GM18517 (cell line): ENCODE data around the gene ACTN2.
"Not testable (repeated sequence)": the region's sequence is repeated elsewhere in the genome, so short reads cannot be mapped to it uniquely, and the experiment has no call there.

Experiments used
- ATAC-seq: cut with Tn5 transposase; IDR thresholded peaks from one replicate; pipeline ENCODE4 v1.9.1; 2021; ENCODE audit warnings: mild to moderate bottlenecking, moderate library complexity; ENCODE audit not compliant: unreplicated experiment

ACTN2 gene

DNA sequence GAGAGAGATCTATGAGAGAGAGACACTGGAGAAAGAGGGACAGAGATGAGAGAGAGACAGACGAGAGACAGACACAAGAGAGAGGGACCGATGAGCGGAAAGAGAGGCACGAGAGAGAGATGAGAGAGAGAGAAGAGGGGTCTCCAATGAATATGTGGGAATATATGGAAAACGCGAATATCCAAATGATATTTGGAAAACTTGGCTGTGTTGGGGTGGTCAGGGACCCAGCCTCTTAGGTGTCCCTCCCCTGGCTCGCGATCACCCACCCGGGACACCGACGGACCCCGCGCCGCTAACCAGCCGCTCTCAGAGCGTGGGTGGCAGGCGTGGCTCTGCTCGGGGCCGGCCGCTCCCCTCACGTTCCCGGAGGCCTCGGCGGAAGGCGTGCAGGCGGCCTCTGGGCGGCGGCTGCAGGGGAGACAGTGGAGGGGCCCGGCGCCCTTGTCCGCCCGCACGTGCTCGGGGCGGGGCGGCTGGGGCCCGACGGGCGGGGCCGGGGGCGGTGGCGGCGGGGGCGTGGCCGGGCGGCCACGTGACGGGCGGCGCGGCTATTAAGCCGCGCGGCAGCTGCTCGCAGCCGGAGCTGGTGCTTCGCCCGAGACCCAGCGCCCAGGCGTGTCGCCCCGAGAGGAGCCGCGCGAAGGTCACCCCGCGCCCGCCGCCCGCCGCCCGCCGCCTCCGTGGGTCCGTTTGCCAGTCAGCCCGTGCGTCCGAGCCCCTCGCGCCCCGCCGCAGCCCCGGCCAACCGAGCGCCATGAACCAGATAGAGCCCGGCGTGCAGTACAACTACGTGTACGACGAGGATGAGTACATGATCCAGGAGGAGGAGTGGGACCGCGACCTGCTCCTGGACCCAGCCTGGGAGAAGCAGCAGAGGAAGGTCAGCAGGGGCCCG, at the start of gene ACTN2:
Gene ACTN2 (plus strand): TSS at position 583 of the 898 bp plus-strand sequence. CDS start 175 bp downstream, at position 758.
- ATAC-seq, result peak; percentile 62

DNA sequence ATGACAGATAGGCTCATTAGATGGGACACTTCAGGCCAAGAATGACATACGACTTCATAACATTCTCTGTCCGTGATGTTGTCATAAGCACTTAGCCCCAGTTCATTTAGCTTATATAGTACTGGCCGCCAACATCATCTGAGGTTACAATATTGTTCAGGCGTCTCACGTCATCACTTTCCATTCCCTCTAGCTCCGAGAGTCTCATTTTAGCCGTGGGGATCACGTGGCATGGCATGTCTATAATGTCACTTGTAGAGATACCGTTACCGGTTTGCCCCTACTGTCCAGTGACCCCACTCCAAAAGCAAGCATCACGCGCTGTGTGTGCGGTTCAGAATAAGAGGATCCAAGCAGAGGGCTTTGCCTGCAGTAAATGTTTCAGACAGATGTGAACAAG, 47.4 kb upstream of the ACTN2 start:
- no peak for ATAC-seq

DNA sequence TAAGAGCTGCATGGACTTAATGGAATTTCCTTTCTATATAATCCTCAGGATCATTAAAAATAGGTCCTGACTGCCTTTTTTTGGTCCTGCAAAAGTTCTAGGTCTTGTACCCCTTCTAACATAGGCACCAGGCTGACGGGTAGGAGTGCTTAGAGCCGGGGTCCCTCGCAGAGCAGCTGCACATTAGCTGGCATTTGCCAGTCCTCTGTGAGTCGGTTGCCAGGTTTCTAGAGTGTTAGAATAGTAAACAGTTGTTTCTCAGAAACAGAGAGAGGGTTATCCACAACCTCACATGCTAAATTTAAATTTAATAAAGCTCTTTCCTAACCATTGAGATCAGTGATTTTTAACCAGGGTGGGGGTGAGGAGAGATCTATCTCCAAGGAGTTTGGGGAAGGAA, 46.6 kb upstream of the ACTN2 start:
- ATAC-seq, result no peak

DNA sequence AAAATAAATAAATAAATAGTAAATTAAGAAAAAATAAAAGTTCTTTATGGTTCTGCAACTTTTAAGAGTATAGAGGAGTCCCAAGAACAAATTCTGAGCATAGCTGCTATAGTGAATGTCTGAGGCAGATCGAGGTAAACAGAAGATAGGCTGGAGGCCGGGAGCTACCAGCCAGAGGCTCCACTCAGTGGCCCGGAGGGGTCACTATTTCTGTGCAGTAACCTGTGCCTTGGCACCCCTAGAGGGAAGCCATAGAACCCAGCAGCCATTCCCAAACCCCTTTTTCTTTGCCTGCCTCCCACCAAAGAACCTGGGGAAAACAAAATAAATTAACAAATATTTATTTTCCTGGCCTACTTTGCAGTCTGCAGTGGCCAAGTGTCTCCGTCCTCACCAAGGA, 43.5 kb upstream of the ACTN2 start:
- no peak for ATAC-seq

DNA sequence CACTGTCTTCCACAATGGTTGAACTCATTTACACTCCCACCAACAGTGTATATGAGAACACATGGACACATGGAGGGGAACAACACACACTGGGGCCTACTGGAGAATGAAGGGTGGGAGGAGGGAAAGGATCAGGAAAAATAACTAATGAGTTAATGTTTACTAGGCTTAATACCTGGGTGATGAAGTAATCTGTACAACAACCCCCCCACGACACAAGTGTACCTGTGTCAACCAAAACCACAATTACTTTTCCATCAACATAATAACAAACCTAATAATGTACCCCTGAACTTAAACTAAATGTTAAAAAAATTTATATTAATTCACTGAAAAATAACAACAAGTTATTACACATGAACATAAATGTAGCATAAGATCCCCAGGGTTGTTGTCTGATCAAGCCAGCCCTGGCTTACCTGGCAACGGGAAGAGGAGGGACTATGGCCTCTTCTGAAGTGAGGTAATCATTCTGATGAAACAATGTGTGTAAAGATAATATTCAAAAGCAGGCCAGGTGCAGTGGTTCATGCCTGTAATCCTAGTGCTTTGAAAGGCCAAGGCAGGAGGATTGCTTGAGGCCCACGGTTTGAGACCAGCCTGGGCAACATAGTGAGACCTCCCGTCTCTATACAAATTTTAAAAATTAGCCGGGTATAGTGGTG, 41.2 kb upstream of the ACTN2 start:
- no peak for ATAC-seq

DNA sequence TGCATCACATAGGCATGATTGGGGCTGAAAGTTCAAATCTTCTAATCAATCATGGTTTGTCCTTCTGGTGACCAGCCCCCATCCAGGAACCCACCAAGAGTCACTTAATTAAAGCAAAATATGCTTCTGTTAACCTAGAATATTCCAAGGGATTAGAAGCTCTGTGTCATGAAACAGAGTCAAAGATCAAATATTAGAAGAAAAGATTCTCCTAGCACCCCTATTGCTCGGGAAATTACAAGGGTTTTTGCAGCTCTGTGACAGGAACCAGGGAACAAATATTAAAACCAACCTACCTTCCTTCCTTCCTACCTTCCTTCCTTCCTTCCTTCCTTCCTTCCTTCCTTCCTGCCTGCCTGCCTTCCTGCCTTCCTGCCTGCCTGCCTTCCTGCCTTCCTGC, 31.8 kb upstream of the ACTN2 start:
- ATAC-seq, result no peak

DNA sequence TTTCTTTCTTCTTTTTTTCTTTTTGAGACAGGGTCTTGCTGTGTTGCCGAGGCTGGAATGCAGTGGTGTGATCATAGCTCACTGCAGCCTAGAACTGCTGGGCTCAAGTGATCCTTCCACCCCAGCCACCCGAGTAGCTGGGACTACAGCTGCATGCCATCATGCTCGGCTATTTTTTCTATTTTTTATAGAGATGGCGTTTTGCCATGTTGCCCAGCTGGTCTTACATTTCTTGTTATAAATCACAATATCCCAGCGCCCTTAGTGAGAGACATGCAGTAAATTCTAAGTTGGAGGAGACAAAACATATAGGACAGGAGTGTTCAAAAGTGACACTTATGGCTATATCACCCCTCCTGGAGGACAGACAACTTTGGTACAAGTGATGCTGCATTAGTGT, 31.3 kb upstream of the ACTN2 start:
- ATAC-seq, result no peak

DNA sequence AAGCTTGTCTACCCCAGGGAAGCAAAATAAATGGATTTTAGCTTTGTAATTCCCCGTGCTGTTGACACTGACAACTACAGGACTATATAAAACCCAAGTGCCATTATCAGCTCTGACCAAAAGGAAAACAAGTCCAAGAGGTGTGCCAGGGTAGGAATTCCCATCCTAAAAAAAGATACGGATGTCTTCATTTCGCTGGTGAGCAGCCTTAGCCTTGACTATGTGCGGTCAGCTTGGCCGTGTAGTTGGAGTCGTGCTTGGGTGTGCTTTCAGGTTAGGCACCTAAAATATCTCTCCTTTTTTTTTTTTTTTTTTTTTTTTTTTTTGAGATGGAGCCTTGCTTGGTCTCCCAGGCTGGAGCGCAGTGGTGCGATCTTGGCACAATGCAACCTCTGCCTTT, 28.9 kb upstream of the ACTN2 start:
- no peak for ATAC-seq

DNA sequence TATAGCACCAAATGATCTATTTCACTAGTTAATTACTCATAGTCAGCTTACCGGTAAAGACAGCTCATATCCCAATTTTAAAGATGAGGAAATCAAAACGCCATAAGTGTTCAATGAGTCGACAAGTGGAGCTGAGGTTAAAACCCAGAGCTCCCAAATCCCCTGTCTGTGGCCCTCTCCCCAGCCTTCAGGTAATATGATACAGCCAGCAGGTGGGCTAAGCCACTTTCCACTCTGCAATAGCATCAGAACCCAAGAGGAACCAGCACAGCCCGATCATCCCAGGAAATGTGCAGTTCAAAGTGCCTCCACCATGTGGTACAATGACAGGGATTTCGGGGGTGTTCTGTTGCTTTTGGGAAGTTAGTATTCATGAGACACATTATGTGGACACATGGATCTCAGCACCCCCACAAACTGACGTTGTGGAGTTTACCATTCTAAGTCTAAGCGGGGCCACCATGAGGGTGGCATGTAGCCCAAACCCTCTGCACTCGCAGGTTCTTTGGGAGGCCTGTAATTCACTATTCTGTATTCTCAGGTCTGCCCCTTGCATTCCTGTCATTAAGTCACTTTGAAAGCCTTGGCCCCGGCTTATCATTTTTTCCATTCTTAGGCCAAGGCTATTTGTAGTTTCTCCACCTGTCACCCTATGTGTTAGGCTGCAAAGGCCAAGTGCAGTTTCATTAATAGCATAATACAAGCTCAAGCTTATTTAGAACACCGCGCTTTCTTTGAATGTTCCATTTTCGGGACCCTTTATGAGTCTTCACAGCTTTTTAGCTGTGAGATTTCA, 26.3 kb upstream of the ACTN2 start:
- ATAC-seq, result no peak

DNA sequence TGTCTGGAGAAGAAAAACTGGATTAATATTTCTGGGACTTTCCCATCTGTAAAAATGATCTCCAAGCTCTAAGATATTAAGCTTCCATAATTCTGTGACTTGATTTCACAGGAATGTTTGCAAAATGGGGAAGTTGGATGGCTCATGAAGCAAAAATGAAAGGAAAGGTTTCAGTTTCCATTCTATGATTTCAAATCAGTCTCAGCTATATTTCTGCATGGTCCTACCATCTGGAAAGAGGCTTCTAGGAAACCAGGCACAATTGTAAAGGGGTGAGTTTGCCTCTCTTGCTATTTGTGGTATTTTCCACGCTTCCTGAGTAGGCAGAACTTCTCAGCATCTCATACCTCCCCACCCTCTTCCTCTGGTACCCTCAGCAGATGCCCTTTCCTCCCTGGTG, 22.4 kb upstream of the ACTN2 start:
- no peak for ATAC-seq

DNA sequence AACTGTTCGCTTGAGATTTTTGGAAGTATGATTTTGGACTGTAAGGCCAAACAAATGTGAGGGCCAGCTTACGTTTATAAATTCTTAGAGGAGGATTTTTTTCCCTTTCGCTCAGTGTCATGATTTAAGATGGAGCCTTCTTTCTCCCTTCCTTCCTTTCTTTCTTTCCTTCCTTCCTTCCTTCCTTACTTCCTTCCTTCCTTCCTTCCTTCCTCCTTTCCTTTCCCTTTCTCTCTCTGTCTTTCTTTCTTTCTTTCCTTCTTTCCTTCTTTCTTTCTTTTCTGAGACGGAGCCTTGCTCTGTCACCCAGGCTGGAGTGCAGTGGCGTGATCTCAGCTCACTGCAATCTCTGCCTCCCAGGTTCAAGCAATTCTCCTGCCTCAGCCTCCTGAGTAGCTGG, 17.4 kb upstream of the ACTN2 start:
- not testable (repeated sequence) for ATAC-seq

DNA sequence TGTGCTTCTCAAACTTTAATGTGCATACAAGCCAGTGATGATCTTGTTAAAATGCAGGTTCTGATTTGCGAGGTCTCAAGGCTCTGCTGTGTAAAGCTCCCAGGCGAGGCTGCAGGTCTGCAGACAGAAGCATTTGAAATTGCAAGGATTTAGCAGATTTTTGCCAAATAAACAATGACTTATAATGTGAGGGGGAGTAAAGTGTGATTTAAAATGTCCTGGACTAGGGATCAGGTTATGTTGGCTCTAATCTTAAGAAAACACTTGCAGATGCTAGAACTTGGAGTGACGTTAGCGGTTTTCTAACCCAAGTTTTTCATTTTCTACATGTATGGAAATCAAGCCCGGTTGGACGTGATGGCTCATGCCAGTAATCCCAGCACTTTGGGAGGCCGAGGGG, 16.2 kb upstream of the ACTN2 start:
- no peak for ATAC-seq

DNA sequence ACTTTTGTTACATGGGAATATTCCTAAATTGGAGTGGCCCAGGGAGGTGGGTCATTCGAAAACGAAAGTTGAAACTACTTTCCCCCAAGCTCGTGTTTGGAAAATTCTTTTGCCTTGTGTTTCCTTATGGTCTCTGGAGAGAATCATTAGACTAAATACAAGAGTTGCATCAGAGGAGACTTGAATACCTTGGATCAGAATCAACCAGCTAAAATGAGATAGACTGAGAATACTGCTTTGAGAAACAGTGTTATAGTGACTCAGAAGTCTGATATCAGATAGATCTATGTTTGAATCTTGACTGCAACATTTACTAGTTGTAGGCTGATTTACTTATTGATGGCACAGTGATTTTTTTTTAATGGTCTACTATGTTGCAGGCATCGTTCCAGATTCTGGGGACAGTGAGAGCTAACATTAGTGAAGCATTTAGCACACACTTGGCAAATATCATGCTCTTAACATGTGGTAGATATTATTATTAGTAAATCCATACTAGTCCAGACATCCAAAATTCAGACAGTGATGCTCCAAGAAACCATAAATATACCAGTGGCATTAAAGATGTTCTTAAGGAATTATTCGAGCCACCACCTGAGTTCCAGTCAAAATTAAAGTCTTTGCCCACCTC, 12.9 kb upstream of the ACTN2 start:
- ATAC-seq, result no peak

DNA sequence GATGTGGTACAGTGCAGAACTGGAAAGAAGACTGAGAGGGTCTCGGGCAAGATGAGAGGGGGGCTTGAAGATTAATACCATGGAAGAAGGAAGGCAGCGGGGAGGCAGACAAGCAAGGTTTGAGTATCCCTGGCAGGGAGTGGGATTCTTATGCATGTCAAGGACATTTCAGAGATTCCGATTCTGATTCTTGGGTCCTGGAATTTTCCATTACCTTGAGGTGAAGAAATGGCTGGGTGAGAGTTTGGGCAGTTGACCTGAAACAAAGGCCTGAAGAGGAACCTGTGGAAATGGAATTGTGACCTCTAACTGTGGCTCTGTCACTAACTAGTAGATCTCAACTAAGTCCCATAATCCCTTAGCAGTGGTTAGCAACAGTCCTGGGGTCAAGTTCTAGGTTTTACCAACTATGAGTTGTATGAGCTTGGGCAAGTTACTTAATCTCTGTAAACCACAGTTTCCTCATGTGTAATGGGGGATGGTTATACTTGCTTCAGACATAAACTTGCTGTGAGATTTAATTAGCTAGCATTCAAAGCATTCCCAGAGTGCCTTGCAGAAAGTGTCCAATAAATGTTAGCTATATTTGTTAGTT, 8.6 kb upstream of the ACTN2 start:
- no peak for ATAC-seq

DNA sequence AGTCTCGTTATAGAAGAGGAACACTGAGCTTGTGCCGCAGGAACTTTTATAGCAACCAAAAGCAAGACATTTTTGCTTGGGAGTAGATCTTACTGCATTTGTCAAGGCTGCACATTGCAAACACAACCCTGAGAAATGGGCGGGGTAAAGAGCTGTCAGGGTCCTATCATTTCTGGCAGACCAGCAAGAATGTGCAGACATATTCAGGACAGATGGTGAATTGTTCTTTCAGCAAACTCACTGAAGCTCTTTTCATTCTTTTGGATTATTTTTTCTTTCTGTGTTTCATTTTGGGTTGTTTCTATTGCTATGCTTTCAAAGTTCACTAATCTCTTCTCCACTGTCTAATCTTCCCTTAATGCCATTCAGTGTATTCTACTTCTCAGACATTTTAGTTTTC, 5.1 kb upstream of the ACTN2 start:
- no peak for ATAC-seq

DNA sequence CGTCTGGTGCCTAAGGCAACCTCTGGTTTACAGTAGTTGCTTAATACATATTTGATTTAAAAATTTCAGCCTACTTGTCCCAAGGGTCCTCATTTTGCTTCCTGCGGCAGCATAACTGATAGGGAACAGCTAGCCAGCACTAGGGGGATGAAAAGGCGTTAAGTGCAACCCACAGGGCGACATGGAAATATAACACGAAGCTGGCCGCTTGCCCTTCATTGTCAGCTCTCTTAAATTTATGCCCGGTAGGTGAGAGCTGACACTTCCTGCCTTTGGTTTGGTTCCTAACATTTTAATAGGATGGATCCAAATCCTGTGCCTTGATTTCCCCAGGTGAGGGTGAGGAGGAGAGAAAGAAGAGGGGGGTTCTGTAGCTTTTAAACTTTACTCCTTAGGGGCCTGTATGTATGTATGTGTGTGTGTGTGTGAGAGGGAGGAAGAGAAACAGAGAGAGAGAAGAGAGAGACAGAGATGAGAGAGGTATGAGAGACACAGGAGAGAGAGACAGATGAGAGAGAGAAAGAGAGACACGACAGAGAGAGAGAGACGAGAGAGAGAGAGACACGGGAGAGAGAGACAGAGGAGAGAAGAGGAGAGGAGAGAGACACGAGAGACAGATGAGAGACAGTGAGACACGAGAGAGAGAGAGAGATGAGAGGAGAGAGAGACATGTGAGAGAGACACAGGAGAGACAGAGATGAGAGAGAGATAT, 938 bp upstream of the ACTN2 start:
- ATAC-seq, result no peak

DNA sequence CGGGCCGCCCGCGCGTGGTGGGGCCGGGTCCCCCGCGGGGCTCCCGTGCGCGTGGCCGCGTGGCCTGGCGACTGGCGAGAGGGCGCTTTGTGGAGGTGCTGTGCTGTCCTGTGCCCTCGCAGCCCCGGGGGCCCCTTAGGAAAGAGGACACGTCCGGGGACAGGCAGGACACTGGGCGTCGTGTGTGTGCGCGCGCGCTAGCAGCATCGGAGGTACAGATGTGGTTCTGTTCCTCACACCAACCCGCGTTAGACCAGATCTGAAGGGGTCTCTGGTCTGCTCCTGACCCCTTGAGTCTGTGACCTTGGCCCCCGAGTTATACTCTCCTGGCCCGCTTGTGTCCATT, 489 bp downstream of the ACTN2 start:
- ATAC-seq, result peak; percentile 9

DNA sequence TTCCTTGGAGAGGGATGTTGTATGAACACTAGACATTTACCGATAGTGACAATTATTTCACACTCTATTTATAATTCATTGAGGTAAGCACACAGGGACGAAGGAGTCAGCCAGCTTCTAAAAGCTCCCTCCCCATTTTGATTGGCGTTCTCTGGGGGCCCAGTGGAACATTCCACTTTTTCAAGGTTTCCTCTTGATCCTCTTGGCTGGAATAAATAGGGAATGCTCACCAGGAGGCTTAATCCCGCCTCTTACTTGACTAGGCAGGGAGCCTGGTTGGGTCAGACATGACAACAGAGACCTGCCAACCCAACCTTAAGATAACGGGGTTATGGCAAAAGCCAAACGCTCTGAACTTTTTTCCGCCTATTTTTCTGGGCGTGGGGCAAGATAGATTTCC, 974 bp downstream of the ACTN2 start:
- ATAC-seq, result no peak

DNA sequence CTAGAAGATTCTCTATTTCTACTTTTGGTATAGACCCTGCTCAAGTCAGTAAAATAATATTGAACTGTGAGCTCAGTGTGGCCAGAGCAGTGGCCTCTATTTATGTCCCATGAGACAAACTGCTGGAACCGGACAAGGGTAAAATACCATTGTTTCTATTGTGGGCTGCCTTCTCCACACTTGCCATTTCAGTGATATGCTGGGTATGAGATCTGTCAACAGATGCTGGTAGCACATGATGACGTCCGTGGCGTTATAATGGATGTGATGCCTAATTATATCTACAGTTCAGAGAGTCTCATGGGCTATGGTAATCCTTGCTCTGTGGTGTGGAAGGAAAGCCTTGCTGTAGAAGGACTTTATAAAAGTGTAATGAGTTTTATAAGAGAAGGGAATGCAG, 2.4 kb downstream of the ACTN2 start:
- ATAC-seq, result no peak
